HEK293T (cell line): ENCODE data around the gene KCNK10.

ENCODE experiments used
- ARNT ChIP-seq: fragments of 450-650 bp; IDR thresholded peaks from 2 replicates; pipeline ENCODE4 v1.6.1; 2017; ENCODE audit warnings: mild to moderate bottlenecking
- BHLHE40 ChIP-seq: fragments of 450-650 bp; IDR thresholded peaks from 2 replicates; pipeline ENCODE4 v1.6.1; 2016; ENCODE audit warnings: mild to moderate bottlenecking, moderate library complexity, borderline replicate concordance
- CTBP1 ChIP-seq: fragments of 450-650 bp; IDR thresholded peaks from 2 replicates; pipeline ENCODE4 v1.6.1; 2016; ENCODE audit warnings: borderline replicate concordance
- ELF4 ChIP-seq: fragments of 450-650 bp; IDR thresholded peaks from 2 replicates; pipeline ENCODE4 v1.6.1; 2017; ENCODE audit warnings: antibody characterized with exemption
- FOXA1 ChIP-seq: fragments of 450-650 bp; IDR thresholded peaks from 2 replicates; pipeline ENCODE4 v1.6.1; 2016; ENCODE audit warnings: mild to moderate bottlenecking
- FOXK2 ChIP-seq: fragments of 450-650 bp; IDR thresholded peaks from 2 replicates; pipeline ENCODE4 v1.6.1; 2016; ENCODE audit warnings: mild to moderate bottlenecking
- FOXM1 ChIP-seq: fragments of 450-650 bp; IDR thresholded peaks from 2 replicates; pipeline ENCODE4 v1.6.1; 2017; ENCODE audit warnings: mild to moderate bottlenecking, borderline replicate concordance
- HDGF ChIP-seq: fragments of 450-650 bp; IDR thresholded peaks from 2 replicates; pipeline ENCODE4 v1.6.1; 2017; ENCODE audit warnings: antibody characterized with exemption, borderline replicate concordance
- LEF1 ChIP-seq: fragments of 450-650 bp; IDR thresholded peaks from 2 replicates; pipeline ENCODE4 v1.6.1; 2017; ENCODE audit warnings: mild to moderate bottlenecking, borderline replicate concordance
- SP1 ChIP-seq: fragments of 450-650 bp; IDR thresholded peaks from 2 replicates; pipeline ENCODE4 v1.6.1; 2017
- SUZ12 ChIP-seq: fragments of 450-650 bp; IDR thresholded peaks from 2 replicates; pipeline ENCODE4 v1.6.1; 2016; ENCODE audit warnings: mild to moderate bottlenecking
- ZNF384 ChIP-seq: fragments of 450-650 bp; IDR thresholded peaks from 2 replicates; pipeline ENCODE4 v1.6.1; 2016
- TF ChIP-seq, protein P1 (sequence below): fragments of 450-650 bp; IDR thresholded peaks from 2 replicates; pipeline ENCODE4 v1.6.1; 2016

DNA sequence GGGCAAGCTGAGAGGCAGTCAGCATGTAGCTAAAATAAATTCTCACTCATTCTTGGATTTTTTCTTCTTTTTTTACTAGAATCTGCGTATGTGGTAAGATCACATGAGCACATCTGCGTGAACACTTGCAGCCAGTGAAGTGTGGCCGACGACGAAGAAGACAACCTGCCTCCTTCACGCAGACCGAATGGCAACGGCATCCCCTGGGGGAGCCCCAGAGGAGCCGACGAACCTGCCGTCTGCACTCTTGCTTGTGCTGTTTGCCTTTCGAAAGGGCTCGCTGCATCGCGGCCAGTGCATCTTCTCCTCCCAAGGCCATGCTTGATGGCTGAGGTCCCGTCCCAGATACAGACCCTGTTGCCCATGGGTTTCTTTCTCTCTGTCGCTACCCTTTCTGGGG is 113.8 kb downstream of the KCNK10 start:
- TF ChIP-seq ZNF384 (no peak), FOXK2 (no peak), HDGF (no peak), SP1 (no peak), ELF4 (no peak), FOXA1 (no peak), FOXM1 (no peak), BHLHE40 (no peak), SUZ12 (no peak), ARNT (no peak), LEF1 (no peak), CTBP1 (no peak)
- TF ChIP-seq, protein P1, sequence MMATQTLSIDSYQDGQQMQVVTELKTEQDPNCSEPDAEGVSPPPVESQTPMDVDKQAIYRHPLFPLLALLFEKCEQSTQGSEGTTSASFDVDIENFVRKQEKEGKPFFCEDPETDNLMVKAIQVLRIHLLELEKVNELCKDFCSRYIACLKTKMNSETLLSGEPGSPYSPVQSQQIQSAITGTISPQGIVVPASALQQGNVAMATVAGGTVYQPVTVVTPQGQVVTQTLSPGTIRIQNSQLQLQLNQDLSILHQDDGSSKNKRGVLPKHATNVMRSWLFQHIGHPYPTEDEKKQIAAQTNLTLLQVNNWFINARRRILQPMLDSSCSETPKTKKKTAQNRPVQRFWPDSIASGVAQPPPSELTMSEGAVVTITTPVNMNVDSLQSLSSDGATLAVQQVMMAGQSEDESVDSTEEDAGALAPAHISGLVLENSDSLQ: no peak
